ENCODE measurements around the gene CRY2.

Gene CRY2

DNA sequence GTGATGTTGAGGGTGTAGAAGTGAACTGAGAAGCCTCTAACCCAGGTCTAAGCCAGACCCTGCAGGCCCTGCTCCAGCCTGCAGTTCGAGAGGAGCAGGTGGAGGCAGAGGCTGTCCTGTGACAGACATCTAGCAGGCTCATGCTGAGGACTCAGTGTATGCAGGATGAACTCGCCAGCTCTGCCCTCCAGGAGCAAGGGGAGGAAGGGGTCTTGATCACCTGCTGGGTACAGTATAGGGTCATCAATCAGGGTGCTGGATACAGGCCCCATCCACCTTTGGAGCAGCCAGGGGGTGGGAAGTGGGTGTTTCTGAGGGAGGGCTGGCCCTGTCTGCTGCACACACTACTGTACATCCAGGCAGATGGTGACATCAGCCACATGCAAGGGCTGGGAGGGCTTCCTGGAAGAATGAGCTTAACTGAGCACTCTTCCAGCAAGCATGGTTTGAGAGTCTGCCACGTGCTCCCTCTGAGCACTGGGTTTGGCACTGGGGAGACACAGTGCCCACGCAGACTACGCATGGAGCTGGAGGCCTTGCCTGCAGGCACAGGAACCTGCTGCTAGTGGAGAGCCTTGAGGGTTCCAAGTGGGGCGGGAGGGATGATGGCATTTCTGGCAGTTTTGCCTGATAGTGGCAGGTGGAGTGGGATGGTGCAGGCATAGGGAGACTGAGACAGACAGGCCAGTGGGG lies 47.4 kb downstream of the CRY2 start:
- no peak for TF ChIP-seq CTCF (IDR thresholded peaks at IDR 0.05; ENCODE audit: unreplicated experiment in 3 of 3)
- no peaks in the 10 kb centered on the region for H3K36me3 Mint-ChIP-seq (ENCODE audit: low read depth)
- no peak overlapping the region for H3K27ac Mint-ChIP-seq
- H3K4me3 Mint-ChIP-seq: peak overlapping the region in 1 of 3 experiments; percentile 16
- peaks cover 16% of the 10 kb centered on the region for H3K27me3 Mint-ChIP-seq (ENCODE audit: low read depth)
- H3K4me1 Mint-ChIP-seq: peaks cover 27% of the 10 kb centered on the region
- no peaks in the 10 kb centered on the region for H3K9me3 Mint-ChIP-seq

DNA sequence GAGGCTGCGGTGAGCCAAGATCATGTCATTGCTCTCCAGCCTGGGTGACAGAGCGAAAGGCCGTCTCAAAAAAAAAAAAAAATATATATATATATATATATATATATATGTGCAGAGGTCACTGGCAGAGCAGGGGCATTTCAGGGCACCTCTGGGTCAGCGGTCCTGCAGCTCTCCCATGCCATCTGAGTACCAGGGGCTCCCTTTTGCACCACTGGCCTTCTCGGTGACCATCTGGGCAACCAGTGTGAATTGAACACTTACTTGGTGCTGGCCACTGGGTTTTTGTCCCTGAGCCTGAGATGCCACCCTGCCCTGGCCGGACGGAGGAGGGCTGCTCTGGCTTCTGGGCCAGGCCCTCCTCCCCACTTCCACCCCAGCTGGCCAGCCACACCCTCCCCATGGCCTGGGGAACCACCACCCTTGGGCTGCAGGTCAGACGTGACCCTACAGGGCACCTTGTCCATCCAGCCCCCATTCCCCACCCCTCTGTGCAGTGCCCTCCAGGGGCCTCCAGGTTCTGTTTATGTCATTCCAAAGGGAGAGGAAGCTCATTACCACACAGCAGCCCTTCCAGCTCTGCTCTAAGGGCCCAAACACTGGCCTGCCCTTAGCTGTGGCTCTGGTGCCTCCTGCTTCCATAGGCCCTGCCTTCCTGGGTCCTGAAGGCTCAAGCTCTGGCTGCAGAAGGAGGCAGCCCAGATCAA lies 48.4 kb downstream of the CRY2 start:
- Mint-ChIP-seq H3K4me3 (no peak overlapping the region), H3K4me1 (peaks cover 31% of the 10 kb centered on the region), H3K27ac (peak overlapping the region in 1 of 3 experiments; percentile 27), H3K36me3 (ENCODE audit: low read depth) (no peaks in the 10 kb centered on the region), H3K27me3 (ENCODE audit: low read depth) (peaks cover 11% of the 10 kb centered on the region), H3K9me3 (no peaks in the 10 kb centered on the region)
- TF ChIP-seq CTCF (IDR thresholded peaks at IDR 0.05; ENCODE audit: unreplicated experiment in 3 of 3): no peak

- no peak for TF ChIP-seq CTCF (IDR thresholded peaks at IDR 0.05; ENCODE audit: unreplicated experiment in 3 of 3)
- H3K4me1 Mint-ChIP-seq: peaks cover 33% of the 10 kb centered on the region
- no peaks in the 10 kb centered on the region for H3K9me3 Mint-ChIP-seq
- H3K4me3 Mint-ChIP-seq: peak overlapping the region in 2 of 3 experiments; percentile 30 to 50
- no peaks in the 10 kb centered on the region for H3K36me3 Mint-ChIP-seq (ENCODE audit: low read depth)
- peaks cover 9% of the 10 kb centered on the region for H3K27me3 Mint-ChIP-seq (ENCODE audit: low read depth)
- H3K27ac Mint-ChIP-seq: peak overlapping the region in 1 of 3 experiments; percentile 27
Observed at GRCh38 chr11:45896422-45896984, 49.2 kb downstream of the CRY2 start.

DNA sequence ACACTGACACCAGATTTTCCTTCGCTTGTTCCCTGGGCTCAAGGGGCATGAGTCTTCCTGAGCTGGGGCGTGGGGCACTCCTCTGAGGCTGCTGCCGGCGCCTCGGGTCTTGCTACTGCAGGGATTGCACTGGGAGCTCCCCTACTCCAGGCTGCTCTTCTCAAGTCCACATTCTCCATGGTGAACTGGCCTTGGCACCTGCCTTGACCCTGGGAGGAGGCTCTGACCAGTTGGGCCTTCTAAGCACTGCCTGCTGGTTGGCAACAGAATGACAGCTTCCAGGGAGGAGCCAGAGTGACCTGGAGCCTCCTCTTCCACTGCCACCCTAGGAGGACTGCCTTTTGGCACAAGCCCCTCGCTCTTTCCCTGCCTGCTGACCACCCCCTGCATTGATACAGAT lies 50.3 kb downstream of the CRY2 start:
- Mint-ChIP-seq H3K4me1 (peaks cover 33% of the 10 kb centered on the region), H3K9me3 (no peaks in the 10 kb centered on the region), H3K27ac (peak overlapping the region in 1 of 3 experiments; percentile 42), H3K36me3 (ENCODE audit: low read depth) (no peaks in the 10 kb centered on the region), H3K4me3 (peak overlapping the region in 1 of 3 experiments; percentile 46), H3K27me3 (ENCODE audit: low read depth) (peaks cover 4% of the 10 kb centered on the region)
- no peak for TF ChIP-seq CTCF (IDR thresholded peaks at IDR 0.05; ENCODE audit: unreplicated experiment in 3 of 3)

DNA sequence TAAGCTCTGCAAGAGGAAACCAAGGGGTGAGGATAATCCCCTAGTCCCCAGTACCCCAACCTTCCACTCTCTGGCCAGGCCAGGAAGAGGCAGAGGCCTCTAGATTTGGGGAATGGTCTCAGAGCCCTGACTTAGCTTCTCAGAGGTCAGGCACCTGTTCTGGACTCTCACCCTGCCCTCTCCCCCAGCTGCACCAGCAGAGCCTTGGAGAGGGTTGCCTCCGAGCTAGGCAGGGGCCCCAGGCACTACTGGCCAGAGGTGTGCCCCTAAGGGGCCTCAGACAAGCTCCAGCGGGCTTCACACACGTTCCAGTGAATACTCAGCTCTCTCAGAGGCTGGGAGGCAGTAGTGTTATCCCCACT lies 51.8 kb downstream of the CRY2 start:
- Mint-ChIP-seq H3K27ac (peak overlapping the region; percentile 58 to 87 (median 81)), H3K4me1 (peaks cover 28% of the 10 kb centered on the region), H3K27me3 (ENCODE audit: low read depth) (peaks cover 4% of the 10 kb centered on the region), H3K9me3 (no peaks in the 10 kb centered on the region), H3K4me3 (peak overlapping the region; percentile 83 to 87 (median 87)), H3K36me3 (ENCODE audit: low read depth) (peaks cover 4% of the 10 kb centered on the region)
- no peak for TF ChIP-seq CTCF (IDR thresholded peaks at IDR 0.05; ENCODE audit: unreplicated experiment in 3 of 3)

Measured in nephron (organoid).